C4-2B (cell line): ENCODE measurements around the gene NRARP.

ENCODE experiments used
- H3K27ac ChIP-seq: fragments of 450-650 bp; 2 replicates; pipeline ENCODE4 v1.5.1; 2017
- CTCF ChIP-seq: fragments of 450-650 bp; conservative IDR thresholded peaks from 2 replicates; pipeline ENCODE4 v1.5.1; 2017; ENCODE audit warnings: mild to moderate bottlenecking
- ZFX ChIP-seq: fragments of 450-650 bp; IDR thresholded peaks from 2 replicates; pipeline ENCODE4 v1.6.1; 2017

The NRARP gene

DNA sequence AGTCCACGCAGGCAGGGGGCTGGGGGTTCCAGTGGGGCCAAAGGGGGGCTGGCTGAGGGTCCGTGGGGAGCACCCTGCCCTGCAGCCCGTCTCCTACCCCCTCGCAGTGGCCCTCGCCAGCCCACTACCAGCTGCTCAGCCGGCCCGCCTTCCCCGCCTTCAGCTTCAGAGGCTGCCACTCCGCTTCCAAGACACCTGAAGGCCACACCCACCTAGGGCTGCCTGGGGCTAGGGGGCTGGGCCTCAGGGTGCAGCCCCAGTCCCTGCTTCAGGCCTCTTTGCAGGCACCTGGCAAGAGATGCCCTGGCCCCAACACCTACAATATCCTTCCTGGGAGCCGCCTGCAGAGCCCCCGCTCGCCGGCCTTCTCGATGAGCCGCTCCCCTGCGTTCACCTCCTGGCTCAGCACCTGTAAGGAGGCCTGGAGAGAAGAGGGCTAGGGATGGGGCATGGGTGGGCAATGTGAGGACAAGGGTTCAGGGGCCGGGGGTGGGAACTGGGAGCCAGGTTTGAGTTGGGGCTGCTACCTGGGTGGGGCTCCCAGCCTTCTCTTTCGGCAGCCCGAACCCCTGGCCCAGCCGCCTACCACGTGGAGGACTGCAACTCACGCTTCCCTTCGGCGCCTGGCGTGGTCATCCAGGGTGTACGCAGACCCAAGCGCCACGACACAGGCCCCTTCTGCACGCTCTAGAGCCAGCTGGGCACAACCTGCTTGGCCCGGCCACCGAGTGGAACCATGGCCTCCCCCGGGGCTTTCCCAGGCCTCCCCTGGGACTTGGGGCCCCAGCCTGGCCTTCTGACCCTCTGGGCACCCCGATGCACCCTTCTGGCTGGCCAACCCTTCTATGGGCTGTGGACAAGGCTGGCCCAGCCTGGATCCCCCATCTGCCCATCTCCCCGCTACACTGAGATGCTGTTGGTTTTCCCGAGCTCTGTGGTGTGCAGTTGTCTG is 49.2 kb downstream of the NRARP start:
- TF ChIP-seq ZFX, result no peak
- H3K27ac ChIP-seq, result no peak overlapping the region

DNA sequence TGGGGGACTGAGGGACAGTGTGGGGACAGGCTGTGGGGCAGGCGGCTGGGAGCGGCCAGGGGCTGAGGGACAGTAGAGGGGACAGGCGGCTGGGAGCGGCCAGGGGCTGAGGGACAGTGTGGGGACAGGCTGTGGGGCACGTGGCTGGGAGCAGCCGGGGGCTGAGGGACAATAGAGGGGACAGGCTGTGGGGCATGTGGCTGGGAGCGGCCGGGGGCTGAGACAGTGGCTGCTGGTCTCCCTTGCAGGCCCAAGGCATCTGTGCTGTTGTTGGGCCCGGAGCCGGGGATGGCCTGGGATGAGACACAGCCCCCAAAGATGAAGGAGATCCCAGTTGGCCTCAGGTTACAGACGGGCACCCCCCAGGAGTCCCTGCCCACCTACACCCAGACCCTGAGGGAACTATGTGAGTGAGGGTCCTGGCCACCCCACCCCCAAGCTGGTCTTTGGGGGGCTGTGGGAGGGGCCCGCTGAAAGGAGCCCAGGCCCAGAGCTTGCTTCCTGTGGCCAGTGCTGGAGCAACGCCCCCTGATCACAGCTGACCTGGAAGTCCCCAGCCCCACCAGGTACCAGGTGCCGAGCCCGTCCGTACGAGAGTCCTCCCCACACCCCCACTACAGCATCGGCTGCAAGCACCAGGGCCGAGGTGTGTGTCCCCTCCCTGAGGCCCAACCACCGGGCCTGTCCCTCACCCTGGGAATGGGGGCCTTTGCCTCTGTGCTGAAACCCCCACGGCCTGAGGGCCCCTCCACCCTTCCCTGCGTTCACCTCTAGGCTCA is 50.4 kb downstream of the NRARP start:
- H3K27ac ChIP-seq, result no peak overlapping the region
- TF ChIP-seq ZFX, result no peak
- no peak for TF ChIP-seq CTCF

DNA sequence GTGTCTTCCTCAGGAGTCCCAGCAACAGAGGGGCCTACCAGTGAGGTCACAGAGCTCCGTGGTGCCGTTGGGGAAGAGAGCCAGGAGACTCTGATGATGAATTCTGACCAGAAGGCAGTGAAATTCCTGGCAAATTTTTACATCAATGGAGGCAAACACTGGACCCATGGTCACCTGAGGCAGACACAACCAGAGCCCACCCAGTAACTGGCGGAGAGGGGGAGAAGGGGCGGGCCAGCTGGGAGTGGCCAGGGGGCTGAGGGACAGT is 50.9 kb downstream of the NRARP start, which contains the start of gene STPG3:
STPG3 (plus strand) TSS at position 93 of the 268 bp plus-strand sequence; CDS start at position 94, 1 bp downstream.
- H3K27ac ChIP-seq, result peak within 1 kb of the TSS; percentile 11
- TF ChIP-seq ZFX (no peak), CTCF (no peak)

DNA sequence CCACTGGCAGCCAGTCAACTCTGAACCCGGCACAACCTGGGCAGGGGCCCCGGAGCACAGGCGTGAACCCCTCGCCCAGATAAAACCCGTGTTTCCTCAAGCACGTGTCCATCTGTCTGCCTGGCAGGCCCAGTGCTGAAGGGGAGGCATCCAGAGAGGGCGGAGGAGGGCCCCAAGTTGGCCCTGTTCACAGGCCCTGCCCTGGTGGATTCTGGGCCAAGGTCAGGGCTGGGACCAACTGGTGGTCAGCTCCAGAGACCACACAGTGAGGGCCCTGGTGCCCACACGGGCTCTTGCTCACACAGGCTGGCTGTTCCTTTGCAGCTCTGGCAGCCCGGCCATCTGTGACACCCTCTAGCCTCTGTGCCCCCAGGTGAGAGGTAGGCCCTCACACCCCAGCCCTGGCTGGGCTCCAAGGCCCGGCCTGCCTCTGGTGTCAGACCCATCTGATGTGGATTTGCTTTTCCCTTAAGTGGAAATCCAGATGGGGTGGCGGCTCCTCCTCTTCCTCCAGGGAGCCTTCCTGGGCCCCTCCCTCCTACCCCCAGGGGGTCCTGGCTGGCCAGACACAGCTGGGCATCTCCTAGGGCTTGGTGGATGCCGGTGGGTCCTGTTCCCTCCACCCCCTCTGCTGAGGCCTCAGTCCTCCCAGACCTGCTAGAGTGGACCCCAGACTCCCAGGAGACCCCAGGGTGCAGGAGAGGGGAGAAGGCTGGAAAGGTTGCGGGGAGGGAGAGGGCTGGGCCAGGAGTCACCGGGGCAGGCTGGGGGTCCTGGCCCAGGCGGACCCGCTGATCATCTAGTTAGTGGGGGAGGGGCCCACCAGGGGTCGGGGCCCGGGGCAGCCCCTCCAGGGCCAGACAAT is 51.5 kb downstream of the NRARP start:
- TF ChIP-seq CTCF, result no peak
- no peak; the same call in 1 of the 2 replicates for TF ChIP-seq ZFX
- peak overlapping the region; percentile 11 for H3K27ac ChIP-seq
